Right hindlimb (tissue), 1 donor: ENCODE measurements around the gene PFKL.

Experiments used
- DNase-seq: peaks from one replicate; pipeline ENCODE4 v3.0.0-alpha.2; 2018

Gene PFKL

GRCh38 chr21:44365251-44365966 lies 65.6 kb downstream of the PFKL start:
- no peak for DNase-seq

- DNase-seq, result no peak
These were observed 66.2 kb downstream of the PFKL start for GRCh38 chr21:44365967-44366585.

GRCh38 chr21:44366586-44367211 lies 66.8 kb downstream of the PFKL start:
- no peak for DNase-seq

GRCh38 chr21:44368711-44369446 lies 69.0 kb downstream of the PFKL start:
- DNase-seq, result no peak

GRCh38 chr21:44370027-44370735 lies 70.3 kb downstream of the PFKL start:
- DNase-seq, result no peak

GRCh38 chr21:44370786-44371410 lies 71.0 kb downstream of the PFKL start:
- no peak for DNase-seq

- no peak for DNase-seq
These were observed 71.7 kb downstream of the PFKL start for GRCh38 chr21:44371596-44371995.

GRCh38 chr21:44372616-44373015 lies 72.8 kb downstream of the PFKL start:
- no peak for DNase-seq

GRCh38 chr21:44374601-44375280 lies 74.9 kb downstream of the PFKL start:
- DNase-seq, result no peak

- no peak for DNase-seq
These were observed 75.4 kb downstream of the PFKL start for GRCh38 chr21:44375281-44375651.

GRCh38 chr21:44375761-44376241 lies 75.9 kb downstream of the PFKL start:
- no peak for DNase-seq

- DNase-seq, result no peak
These were observed 76.8 kb downstream of the PFKL start for GRCh38 chr21:44376606-44377005.
